ENCODE measurements around the gene PURA. TPM values are rescaled to one million over a fixed set of nuclear protein-coding genes. Genes with fewer than 3 reads are reported as not detected.

PURA gene
- total RNA-seq, 1 experiment from 2014 or later: 9.5 TPM

GRCh38 chr5:140110646-140110957 is 3.3 kb upstream of the PURA start:
- TF ChIP-seq EZH2 (IDR thresholded peaks at IDR 0.05; ENCODE audit: borderline replicate concordance, low read depth, low read length, poor library complexity, severe bottlenecking) (no peak), CTCF (conservative IDR thresholded peaks at IDR 0.05; ENCODE audit: low read depth, low read length) (no peak)
- Histone ChIP-seq H3K9me3 (ENCODE audit: low read depth, low read length, poor library complexity, severe bottlenecking) (no peaks in the 10 kb centered on the region), H3K27me3 (replicated peaks; ENCODE audit: insufficient read depth, low read depth, low read length, poor library complexity) (no peaks in the 10 kb centered on the region), H3K4me3 (ENCODE audit: low read depth, low read length, poor library complexity, severe bottlenecking) (no peak overlapping the region), H3K4me1 (ENCODE audit: insufficient read depth, low read length, poor library complexity, severe bottlenecking) (peaks cover 43% of the 10 kb centered on the region), H3K36me3 (ENCODE audit: insufficient read depth, low read length, poor library complexity, severe bottlenecking) (no peaks in the 10 kb centered on the region), H3K27ac (ENCODE audit: low read depth, low read length, poor library complexity, severe bottlenecking) (no peak overlapping the region)
- no peak for DNase-seq (ENCODE audit: low spot score)
- CTCF ChIA-PET: no interaction called here
- POLR2A ChIA-PET (ENCODE audit: low non-redundant PET): no interaction called here
- intact Hi-C loops (cut with micrococcal nuclease; ENCODE audit: unreplicated experiment): no loop called here
- no TSS peak for BruUV-seq (replicated peaks)

GRCh38 chr5:140111011-140111858 is 2.7 kb upstream of the PURA start:
- no peaks in the 10 kb centered on the region for H3K27me3 ChIP-seq (replicated peaks; ENCODE audit: insufficient read depth, low read depth, low read length, poor library complexity)
- H3K36me3 ChIP-seq (ENCODE audit: insufficient read depth, low read length, poor library complexity, severe bottlenecking): no peaks in the 10 kb centered on the region
- H3K9me3 ChIP-seq (ENCODE audit: low read depth, low read length, poor library complexity, severe bottlenecking): no peaks in the 10 kb centered on the region
- H3K4me1 ChIP-seq (ENCODE audit: insufficient read depth, low read length, poor library complexity, severe bottlenecking): peaks cover 44% of the 10 kb centered on the region
- ChIA-PET CTCF (no interaction called here), POLR2A (ENCODE audit: low non-redundant PET) (no interaction called here)
- no TSS peak for BruUV-seq (replicated peaks)
- intact Hi-C loops (cut with micrococcal nuclease; ENCODE audit: unreplicated experiment): no loop called here
- no peak for DNase-seq (ENCODE audit: low spot score)
- H3K27ac ChIP-seq (ENCODE audit: low read depth, low read length, poor library complexity, severe bottlenecking): no peak overlapping the region
- TF ChIP-seq CTCF (conservative IDR thresholded peaks at IDR 0.05; ENCODE audit: low read depth, low read length): no peak
- no peak for TF ChIP-seq EZH2 (IDR thresholded peaks at IDR 0.05; ENCODE audit: borderline replicate concordance, low read depth, low read length, poor library complexity, severe bottlenecking)
- H3K4me3 ChIP-seq (ENCODE audit: low read depth, low read length, poor library complexity, severe bottlenecking): no peak overlapping the region

- Histone ChIP-seq H3K27ac (ENCODE audit: low read depth, low read length, poor library complexity, severe bottlenecking) (no peak overlapping the region), H3K9me3 (ENCODE audit: low read depth, low read length, poor library complexity, severe bottlenecking) (no peaks in the 10 kb centered on the region), H3K27me3 (replicated peaks; ENCODE audit: insufficient read depth, low read depth, low read length, poor library complexity) (no peaks in the 10 kb centered on the region), H3K4me1 (ENCODE audit: insufficient read depth, low read length, poor library complexity, severe bottlenecking) (peaks cover 44% of the 10 kb centered on the region), H3K36me3 (ENCODE audit: insufficient read depth, low read length, poor library complexity, severe bottlenecking) (no peaks in the 10 kb centered on the region), H3K4me3 (ENCODE audit: low read depth, low read length, poor library complexity, severe bottlenecking) (no peak overlapping the region)
- TF ChIP-seq CTCF (conservative IDR thresholded peaks at IDR 0.05; ENCODE audit: low read depth, low read length) (no peak), EZH2 (IDR thresholded peaks at IDR 0.05; ENCODE audit: borderline replicate concordance, low read depth, low read length, poor library complexity, severe bottlenecking) (no peak)
- BruUV-seq (replicated peaks): no TSS peak
- intact Hi-C loops (cut with micrococcal nuclease; ENCODE audit: unreplicated experiment): no loop called here
- POLR2A ChIA-PET (ENCODE audit: low non-redundant PET): no interaction called here
- CTCF ChIA-PET: interaction anchor here (0.7 kb wide), 1 partner anchor 410 kb away, joined by 3 read pairs; no protein-coding TSS in a partner anchor
- no peak for DNase-seq (ENCODE audit: low spot score)
These were observed 1.9 kb upstream of the PURA start for GRCh38 chr5:140111859-140112551.

All from A673 (cell line).